Measurements from ENCODE around the gene HOXA10.

GRCh38 chr7:27160546-27161213 is 13.4 kb downstream of the HOXA10 start:
- TF ChIP-seq, protein P1, sequence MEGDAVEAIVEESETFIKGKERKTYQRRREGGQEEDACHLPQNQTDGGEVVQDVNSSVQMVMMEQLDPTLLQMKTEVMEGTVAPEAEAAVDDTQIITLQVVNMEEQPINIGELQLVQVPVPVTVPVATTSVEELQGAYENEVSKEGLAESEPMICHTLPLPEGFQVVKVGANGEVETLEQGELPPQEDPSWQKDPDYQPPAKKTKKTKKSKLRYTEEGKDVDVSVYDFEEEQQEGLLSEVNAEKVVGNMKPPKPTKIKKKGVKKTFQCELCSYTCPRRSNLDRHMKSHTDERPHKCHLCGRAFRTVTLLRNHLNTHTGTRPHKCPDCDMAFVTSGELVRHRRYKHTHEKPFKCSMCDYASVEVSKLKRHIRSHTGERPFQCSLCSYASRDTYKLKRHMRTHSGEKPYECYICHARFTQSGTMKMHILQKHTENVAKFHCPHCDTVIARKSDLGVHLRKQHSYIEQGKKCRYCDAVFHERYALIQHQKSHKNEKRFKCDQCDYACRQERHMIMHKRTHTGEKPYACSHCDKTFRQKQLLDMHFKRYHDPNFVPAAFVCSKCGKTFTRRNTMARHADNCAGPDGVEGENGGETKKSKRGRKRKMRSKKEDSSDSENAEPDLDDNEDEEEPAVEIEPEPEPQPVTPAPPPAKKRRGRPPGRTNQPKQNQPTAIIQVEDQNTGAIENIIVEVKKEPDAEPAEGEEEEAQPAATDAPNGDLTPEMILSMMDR (IDR thresholded peaks at IDR 0.05; ENCODE audit: low read depth, low read length): peak; percentile 93
- no peak for TF ChIP-seq POLR2A (IDR thresholded peaks at IDR 0.05; ENCODE audit: extremely low read depth, insufficient read length)
